ENCODE measurements around the gene MEIG1.
"Not testable (repeated sequence)": the region's sequence is repeated elsewhere in the genome, so short reads cannot be mapped to it uniquely, and the experiment has no call there.

GRCh38 chr10:14942147-14942949, 16.8 kb upstream of the MEIG1 start:
- TF ChIP-seq, protein P1, sequence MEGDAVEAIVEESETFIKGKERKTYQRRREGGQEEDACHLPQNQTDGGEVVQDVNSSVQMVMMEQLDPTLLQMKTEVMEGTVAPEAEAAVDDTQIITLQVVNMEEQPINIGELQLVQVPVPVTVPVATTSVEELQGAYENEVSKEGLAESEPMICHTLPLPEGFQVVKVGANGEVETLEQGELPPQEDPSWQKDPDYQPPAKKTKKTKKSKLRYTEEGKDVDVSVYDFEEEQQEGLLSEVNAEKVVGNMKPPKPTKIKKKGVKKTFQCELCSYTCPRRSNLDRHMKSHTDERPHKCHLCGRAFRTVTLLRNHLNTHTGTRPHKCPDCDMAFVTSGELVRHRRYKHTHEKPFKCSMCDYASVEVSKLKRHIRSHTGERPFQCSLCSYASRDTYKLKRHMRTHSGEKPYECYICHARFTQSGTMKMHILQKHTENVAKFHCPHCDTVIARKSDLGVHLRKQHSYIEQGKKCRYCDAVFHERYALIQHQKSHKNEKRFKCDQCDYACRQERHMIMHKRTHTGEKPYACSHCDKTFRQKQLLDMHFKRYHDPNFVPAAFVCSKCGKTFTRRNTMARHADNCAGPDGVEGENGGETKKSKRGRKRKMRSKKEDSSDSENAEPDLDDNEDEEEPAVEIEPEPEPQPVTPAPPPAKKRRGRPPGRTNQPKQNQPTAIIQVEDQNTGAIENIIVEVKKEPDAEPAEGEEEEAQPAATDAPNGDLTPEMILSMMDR (IDR thresholded peaks at IDR 0.05) = not testable (repeated sequence)
- TF ChIP-seq POLR2A (IDR thresholded peaks at IDR 0.05) = not testable (repeated sequence)
